Lung (tissue), 12 donors: Measurements from ENCODE around the gene MIPEP. TPM values are rescaled to one million over a fixed set of nuclear protein-coding genes. Genes with fewer than 3 reads are reported as not detected.

ENCODE experiments used
- ATAC-seq: fragments of 200-7000 bp; cut with Tn5 transposase; one replicate; pipeline ENCODE4 v1.9.1; 2020; ENCODE audit warnings: moderate number of reproducible peaks; ENCODE audit not compliant: insufficient read depth, low FRiP score
- DNase-seq, 3 donors: peaks; one replicate each; pipeline ENCODE4 v3.0.0-alpha.2; 2013 to 2017
- H3K27ac ChIP-seq, 2 donors: one replicate each; pipeline ENCODE4 v1.5.1; 2013; ENCODE audit warnings: mild to moderate bottlenecking in 2 of 2, moderate library complexity in 2 of 2, control low read depth in 1 of 2, inconsistent platforms in 1 of 2, low read depth in 1 of 2, low read length in 1 of 2
- H3K27me3 ChIP-seq, 3 donors: one replicate each; pipeline ENCODE4 v1.5.1; 2013; ENCODE audit warnings: low read length in 2 of 3; ENCODE audit not compliant: control insufficient read depth in 3 of 3, insufficient read depth in 3 of 3
- H3K36me3 ChIP-seq, 4 donors: one replicate each; pipeline ENCODE4 v1.5.1; 2013; ENCODE audit warnings: low read length in 4 of 4, mild to moderate bottlenecking in 1 of 4, moderate library complexity in 1 of 4; ENCODE audit not compliant: control insufficient read depth in 4 of 4, insufficient read depth in 4 of 4
- H3K4me1 ChIP-seq, 5 donors: one replicate each; pipeline ENCODE4 v1.5.1; 2013; ENCODE audit warnings: low read length in 5 of 5, mild to moderate bottlenecking in 2 of 5, moderate library complexity in 1 of 5; ENCODE audit not compliant: control insufficient read depth in 5 of 5, insufficient read depth in 5 of 5
- H3K4me3 ChIP-seq: one replicate; pipeline ENCODE4 v1.5.1; 2013; ENCODE audit warnings: mild to moderate bottlenecking, control low read depth, moderate library complexity
- H3K9ac ChIP-seq, 2 donors: one replicate each; pipeline ENCODE4 v1.5.1; 2013; ENCODE audit warnings: low read length in 2 of 2, control low read depth in 1 of 2; ENCODE audit not compliant: insufficient read depth in 1 of 2
- H3K9me3 ChIP-seq, 4 donors: one replicate each; pipeline ENCODE4 v1.5.1; 2013; ENCODE audit warnings: low read length in 3 of 4, mild to moderate bottlenecking in 1 of 4, moderate library complexity in 1 of 4; ENCODE audit not compliant: control insufficient read depth in 4 of 4, insufficient read depth in 3 of 4
- CTCF ChIP-seq: IDR thresholded peaks from 2 replicates; pipeline ENCODE4 v1.5.1; 2012; ENCODE audit warnings: mild to moderate bottlenecking; ENCODE audit errors: control extremely low read depth, extremely low read depth
- WGBS, 2 donors: extraction: QIAGEN DNeasy Blood & Tissue Kit; methylation state at CpG; one replicate each; pipeline ENCODE4 v1.1.7; 2013; 5-methylcytosine and 5-hydroxymethylcytosine counted together
- polyA plus RNA-seq, 2 donors: library from polyadenylated mRNA; stranded (reverse); fragments of 200-250 nt; gene quantifications; one replicate each; pipeline ENCODE4 v1.2.1, GENCODE V29; 2013
- total RNA-seq, 2 donors: library from RNA; depleted of rRNA in 1 of 2; stranded (reverse); fragments of >200 nt in 1 of 2; gene quantifications; one replicate each; pipeline ENCODE4 v1.2.1, GENCODE V29; 2014 to 2021
- donor health status: control.
- donor health status: control.
- donor health status: Bipolar disorder and iron deficiency.
- donor health status: healthy.
- donor health status: DM: yes; HTN: yes; CAD: no.

MIPEP gene
- total and polyA plus RNA-seq, 4 donors: 12.9 to 35.1 (median 25.3) TPM

- no peak for TF ChIP-seq CTCF
- H3K27me3 ChIP-seq: no peaks in the 10 kb centered on the region
- no peaks in the 10 kb centered on the region for H3K9me3 ChIP-seq
- no peak overlapping the region for H3K9ac ChIP-seq
- H3K4me3 ChIP-seq: no peak overlapping the region
- DNase-seq: no peak
- H3K27ac ChIP-seq: no peak overlapping the region
- ATAC-seq: no peak
- peaks cover 0 to 5% (median 0%) of the 10 kb centered on the region in 5 donors for H3K4me1 ChIP-seq
- 95 to 99% methylated on average over 2 of the region's 2 CpGs for WGBS, 2 donors
- H3K36me3 ChIP-seq: peaks cover 2 to 11% (median 7%) of the 10 kb centered on the region in 4 donors
Observed at GRCh38 chr13:23861310-23861709, 27.9 kb downstream of the MIPEP start.

- TF ChIP-seq CTCF: no peak
- ATAC-seq (no peak), DNase-seq (no peak)
- Histone ChIP-seq H3K4me1 (peaks cover 0 to 3% (median 0%) of the 10 kb centered on the region in 5 donors), H3K27ac (no peak overlapping the region), H3K9ac (no peak overlapping the region), H3K27me3 (no peaks in the 10 kb centered on the region), H3K36me3 (peaks cover 3 to 15% (median 10%) of the 10 kb centered on the region in 4 donors), H3K4me3 (no peak overlapping the region), H3K9me3 (no peaks in the 10 kb centered on the region)
- 94% methylated on average over 2 of the region's 2 CpGs for WGBS, 2 donors
Observed at GRCh38 chr13:23859904-23860303, 29.3 kb downstream of the MIPEP start.

GRCh38 chr13:23859455-23859854 lies 29.7 kb downstream of the MIPEP start:
- Histone ChIP-seq H3K4me1 (peaks cover 0 to 3% (median 0%) of the 10 kb centered on the region in 5 donors), H3K36me3 (peaks cover 3 to 15% (median 10%) of the 10 kb centered on the region in 4 donors), H3K9me3 (no peaks in the 10 kb centered on the region), H3K27ac (no peak overlapping the region), H3K27me3 (no peaks in the 10 kb centered on the region), H3K9ac (no peak overlapping the region), H3K4me3 (no peak overlapping the region)
- ATAC-seq (no peak), DNase-seq (no peak)
- TF ChIP-seq CTCF: no peak

- peak in 2 of 3 donors; percentile 30 to 40 for DNase-seq
- H3K36me3 ChIP-seq: peaks cover 3 to 15% (median 11%) of the 10 kb centered on the region in 4 donors
- no peaks in the 10 kb centered on the region for H3K27me3 ChIP-seq
- peaks cover 0 to 3% (median 0%) of the 10 kb centered on the region in 5 donors for H3K4me1 ChIP-seq
- WGBS, 2 donors: 60 to 72% methylated on average over 5 of the region's 5 CpGs
- H3K9me3 ChIP-seq: no peaks in the 10 kb centered on the region
- H3K9ac ChIP-seq: no peak overlapping the region
- TF ChIP-seq CTCF: no peak
- peak overlapping the region in 1 of 2 donors; percentile 6 for H3K27ac ChIP-seq
- peak; percentile 11 for ATAC-seq
- no peak overlapping the region for H3K4me3 ChIP-seq
Observed at GRCh38 chr13:23858546-23858945, 30.7 kb downstream of the MIPEP start.
